GM04503 (cell line): ENCODE measurements around the gene RPLP2.

ENCODE experiments used
- DNase-seq: peaks from one replicate; pipeline ENCODE4 v3.0.0-alpha.2; 2012; ENCODE audit warnings: low read depth

The RPLP2 gene

GRCh38 chr11:791658-792534 is 17.9 kb upstream of the RPLP2 start:
- no peak for DNase-seq

- DNase-seq = no peak
Observed at GRCh38 chr11:792535-792821, 17.3 kb upstream of the RPLP2 start.

DNA sequence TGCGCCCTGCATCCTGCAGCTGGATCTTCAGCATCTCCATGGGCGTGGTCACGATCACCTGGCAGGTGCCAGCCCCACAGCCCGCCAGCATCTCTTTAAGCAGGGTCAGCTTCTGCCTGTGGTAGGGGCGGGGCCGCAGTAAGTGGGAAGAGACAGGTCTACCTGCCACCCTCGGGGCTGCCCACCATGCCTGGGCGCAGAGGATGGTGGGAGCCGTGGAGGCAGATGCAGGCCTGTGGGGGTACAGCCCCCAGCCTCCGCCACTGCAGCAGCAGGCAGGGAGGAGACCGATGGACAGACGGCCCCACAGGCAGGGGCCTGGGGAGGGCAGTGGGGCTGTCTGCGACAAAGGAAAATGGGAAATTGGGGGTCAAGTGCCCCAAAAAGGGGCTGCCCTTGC is 16.9 kb upstream of the RPLP2 start:
- no peak for DNase-seq

DNA sequence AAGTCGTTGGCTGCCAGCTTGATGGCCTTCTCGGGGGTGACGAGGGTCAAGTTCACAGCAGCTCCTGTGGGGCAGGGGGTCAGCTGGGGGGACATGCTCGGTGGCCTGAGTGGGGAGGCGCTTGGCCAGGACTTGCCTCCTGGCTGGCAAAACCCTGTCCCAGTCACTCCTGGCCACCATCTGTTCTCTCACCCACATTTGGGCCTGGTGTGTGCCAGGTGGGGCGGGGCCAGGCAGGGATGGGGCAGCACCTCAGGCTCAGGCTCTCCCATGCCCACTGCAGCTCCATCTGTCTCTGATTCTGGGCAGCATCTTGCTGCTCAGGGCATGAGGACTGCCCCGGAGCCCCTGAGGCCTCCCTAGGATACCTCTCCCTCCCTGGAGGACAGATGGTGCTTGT is 16.2 kb upstream of the RPLP2 start:
- no peak for DNase-seq

DNA sequence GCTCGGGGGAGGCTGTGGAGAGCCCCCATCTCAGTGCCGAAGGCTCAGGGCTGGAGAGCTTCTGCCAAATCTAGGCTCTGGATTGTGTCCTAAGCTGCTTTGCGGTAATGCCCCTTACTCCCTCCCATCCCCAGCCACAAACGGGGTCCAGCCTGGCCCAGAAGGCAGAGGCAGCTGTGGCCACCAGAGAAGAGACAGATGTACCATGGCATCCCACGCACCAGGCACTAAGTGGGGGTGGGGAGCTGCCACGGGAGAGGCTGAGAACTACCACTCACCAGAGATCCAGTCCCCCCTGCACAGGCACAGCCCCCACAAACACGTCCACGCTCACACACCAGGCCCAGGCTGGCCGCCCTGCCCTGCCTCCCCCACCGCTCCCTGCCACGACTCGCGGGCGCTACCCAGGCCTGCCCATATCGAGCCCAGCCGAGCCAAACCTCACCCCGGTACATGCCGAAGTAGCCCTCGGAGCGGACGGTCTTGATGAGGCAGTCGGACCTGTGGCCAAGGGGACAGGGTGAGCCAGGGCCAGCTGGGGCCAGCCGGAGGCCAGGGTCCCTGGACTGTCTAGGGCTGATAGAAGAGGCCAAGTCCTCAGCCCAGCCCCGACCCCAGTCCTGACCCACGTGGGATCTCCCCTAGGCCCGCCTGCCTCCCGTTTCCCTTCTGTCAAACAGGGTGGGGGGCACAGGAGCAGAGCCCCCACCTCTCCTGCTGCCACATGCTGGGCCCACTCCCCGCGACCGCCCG is 15.6 kb upstream of the RPLP2 start:
- no peak for DNase-seq

- no peak for DNase-seq
Observed at GRCh38 chr11:794766-795633, 14.8 kb upstream of the RPLP2 start.

- DNase-seq = peak; percentile 34
Observed at GRCh38 chr11:795634-796564, 13.9 kb upstream of the RPLP2 start.

GRCh38 chr11:796565-797295 is 13.0 kb upstream of the RPLP2 start:
- DNase-seq = no peak

DNA sequence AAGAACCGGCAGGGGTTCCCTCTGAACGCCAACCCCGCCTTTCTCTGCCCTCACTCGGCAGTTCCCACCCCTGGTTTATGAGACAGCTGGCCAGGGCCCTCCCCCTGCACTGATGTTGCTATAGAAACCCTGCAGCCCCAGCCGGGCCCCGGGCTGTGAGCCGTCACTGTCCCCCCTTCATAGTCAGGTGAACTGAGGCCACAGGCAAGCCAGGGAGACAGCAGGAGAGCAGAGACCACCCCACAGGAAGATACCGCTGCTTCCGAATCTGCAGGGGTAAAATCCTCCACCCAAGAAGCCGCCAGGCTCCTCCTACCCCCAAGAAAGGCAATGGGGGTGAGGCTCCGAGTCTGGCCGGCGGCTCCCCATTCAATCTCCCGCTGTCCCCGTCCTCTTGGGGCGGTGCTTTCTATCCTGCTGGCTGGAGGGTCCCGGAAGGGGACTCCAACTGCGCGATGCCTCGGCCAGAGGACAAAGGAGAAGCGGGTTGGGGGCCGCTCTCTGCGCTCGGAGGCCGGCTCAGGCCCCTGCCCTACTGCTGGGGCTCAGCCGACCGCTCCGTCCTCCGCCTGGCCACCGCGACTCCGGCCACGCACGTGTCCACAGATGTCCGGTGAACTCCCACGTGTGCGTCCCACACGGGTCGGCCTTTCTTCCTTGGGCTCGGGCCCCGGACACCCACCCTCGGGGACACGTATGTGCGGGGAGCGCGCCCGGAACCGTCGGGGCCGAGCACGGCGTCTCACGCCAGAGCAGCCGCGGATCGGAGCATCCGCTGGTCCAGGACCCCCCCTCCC is 12.3 kb upstream of the RPLP2 start:
- DNase-seq = peak; percentile 42

GRCh38 chr11:798093-798713 is 11.6 kb upstream of the RPLP2 start, which contains the start of gene SLC25A22:
Gene SLC25A22 (minus strand): TSS chr11:798281. CDS start chr11:795006, 3,275 bp downstream.
- DNase-seq = no peak

DNA sequence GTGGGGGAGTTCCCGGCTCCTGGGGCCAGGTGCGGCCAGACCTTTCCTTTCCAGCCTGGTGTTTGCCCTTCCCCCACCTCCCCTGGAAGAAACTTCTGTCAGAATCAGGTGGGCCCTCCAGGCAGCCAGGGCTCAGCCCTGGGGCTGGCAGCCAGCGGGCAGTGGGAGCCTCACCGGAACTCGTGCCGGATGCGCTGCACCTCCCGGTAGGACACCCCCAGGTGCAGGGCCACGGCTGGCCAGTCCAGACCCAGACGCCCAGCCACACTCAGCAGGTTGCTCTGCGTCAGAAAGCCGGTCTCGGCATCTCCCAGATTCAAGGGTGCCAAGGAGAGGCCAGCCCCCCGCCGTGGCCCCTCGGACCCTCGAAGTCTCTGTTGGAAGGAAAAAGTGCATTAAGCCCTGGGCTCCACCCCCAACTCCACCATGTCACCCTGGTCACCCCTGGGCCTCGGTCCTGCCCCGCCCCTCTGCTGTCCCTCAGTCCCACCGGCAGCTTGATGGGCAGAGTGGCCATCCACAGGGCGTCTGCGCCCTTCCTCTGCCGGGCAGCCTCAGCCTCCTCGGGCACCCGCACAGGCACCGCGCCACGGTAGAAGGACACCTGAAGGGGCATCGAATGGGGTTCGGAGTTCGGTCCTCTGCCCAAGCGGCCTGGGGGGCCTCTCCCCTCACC is 10.0 kb upstream of the RPLP2 start:
- no peak for DNase-seq

DNA sequence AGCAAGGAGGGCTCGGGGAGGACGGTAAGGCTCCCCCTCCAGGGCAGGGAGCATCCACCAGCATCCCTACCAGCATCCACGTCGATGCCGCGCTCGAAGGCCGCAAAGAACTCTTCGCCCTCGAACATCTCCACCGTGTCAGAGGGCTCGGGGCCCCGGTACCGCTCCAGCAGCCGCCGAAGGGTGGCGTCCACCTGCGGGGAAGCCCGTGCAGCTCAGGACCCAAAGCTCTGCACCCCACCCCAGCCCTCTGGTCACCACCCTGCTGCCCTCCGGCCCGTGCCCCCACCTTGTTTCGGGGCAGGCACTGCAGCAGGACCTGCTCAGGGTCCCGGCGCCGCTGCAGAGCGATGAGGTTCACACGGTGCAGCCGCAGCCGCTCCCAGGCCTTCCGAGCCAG is 9.3 kb upstream of the RPLP2 start:
- DNase-seq = no peak

- no peak for DNase-seq
Observed at GRCh38 chr11:801097-801780, 8.5 kb upstream of the RPLP2 start.

DNA sequence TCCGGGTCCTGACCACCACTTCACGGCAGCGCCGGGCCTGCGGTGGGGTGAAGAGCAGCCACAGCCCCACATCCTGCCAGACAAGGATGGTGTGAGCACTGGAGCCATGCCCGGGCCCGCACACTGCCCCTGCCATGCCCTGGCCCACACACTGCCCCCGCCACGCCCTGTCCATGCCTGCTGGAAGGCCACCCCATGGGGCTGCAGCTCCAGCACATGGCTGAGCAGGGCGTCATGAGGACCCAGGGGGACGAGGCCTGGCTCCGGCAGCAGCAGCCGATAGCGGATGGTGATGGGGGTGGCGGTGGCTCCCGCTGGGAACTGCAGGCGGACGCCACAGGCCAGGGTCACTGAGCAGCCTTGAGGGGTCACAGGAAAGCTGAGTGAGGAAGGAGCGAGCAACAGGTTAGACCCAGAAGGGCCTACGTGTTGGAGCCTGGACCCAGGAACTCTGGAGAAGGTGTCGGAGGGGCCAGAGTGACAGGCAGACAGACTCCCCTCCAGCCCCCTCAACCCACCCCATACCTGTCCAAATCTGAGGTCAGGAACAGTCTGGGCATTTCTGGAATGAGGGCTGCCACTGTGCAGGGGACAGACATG is 7.6 kb upstream of the RPLP2 start:
- no peak for DNase-seq

- DNase-seq = no peak
Observed at GRCh38 chr11:802693-803466, 6.9 kb upstream of the RPLP2 start.

- DNase-seq = no peak
Observed at GRCh38 chr11:803467-803742, 6.4 kb upstream of the RPLP2 start.
